ENCODE measurements around the gene DISP3. TPM values are rescaled to one million over a fixed set of nuclear protein-coding genes. Genes with fewer than 3 reads are reported as not detected.

Gene DISP3
- total RNA-seq, 1 experiment from 2014 or later = 2.3 TPM

DNA sequence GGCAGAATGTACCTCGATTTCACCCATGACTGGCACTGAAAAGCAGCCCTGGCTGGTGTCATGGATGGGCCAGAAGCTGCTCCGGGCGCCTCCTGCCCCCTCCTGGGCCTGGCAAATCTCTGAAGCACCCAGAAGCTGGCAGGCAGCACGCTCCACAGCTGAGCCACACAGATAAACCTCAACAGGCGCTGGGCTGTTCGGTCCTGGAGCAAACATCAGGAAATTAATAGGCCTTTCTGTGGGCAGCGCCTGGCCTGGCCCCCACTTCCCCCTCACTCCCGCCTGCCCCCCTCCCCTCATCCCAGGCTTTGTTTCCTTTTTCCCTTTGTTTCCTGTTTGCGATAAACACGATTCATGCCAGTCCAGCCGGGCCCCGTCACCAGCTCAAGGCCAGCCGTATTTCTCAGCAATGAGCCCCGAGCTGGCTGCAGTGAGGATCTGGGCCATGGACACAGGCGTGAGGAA lies 20.1 kb upstream of the DISP3 start:
- CTCF ChIA-PET = no interaction called here
- H3K79me2 ChIP-seq (ENCODE audit: insufficient read depth, low read length) = no peaks in the 10 kb centered on the region
- BruUV-seq (replicated peaks) = no TSS peak
- TF ChIP-seq TCF7L2 (IDR thresholded peaks at IDR 0.05; ENCODE audit: borderline replicate concordance, extremely low read depth, insufficient read depth, insufficient read length) = no peak
- no peak for TF ChIP-seq EZH2phosphoT487 (IDR thresholded peaks at IDR 0.05; ENCODE audit: borderline replicate concordance)
- no peak for TF ChIP-seq CBX3 (IDR thresholded peaks at IDR 0.05; ENCODE audit: low read depth)
- TF ChIP-seq, protein P1, sequence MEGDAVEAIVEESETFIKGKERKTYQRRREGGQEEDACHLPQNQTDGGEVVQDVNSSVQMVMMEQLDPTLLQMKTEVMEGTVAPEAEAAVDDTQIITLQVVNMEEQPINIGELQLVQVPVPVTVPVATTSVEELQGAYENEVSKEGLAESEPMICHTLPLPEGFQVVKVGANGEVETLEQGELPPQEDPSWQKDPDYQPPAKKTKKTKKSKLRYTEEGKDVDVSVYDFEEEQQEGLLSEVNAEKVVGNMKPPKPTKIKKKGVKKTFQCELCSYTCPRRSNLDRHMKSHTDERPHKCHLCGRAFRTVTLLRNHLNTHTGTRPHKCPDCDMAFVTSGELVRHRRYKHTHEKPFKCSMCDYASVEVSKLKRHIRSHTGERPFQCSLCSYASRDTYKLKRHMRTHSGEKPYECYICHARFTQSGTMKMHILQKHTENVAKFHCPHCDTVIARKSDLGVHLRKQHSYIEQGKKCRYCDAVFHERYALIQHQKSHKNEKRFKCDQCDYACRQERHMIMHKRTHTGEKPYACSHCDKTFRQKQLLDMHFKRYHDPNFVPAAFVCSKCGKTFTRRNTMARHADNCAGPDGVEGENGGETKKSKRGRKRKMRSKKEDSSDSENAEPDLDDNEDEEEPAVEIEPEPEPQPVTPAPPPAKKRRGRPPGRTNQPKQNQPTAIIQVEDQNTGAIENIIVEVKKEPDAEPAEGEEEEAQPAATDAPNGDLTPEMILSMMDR (IDR thresholded peaks at IDR 0.05 in 2 of 3, conservative IDR thresholded peaks at IDR 0.05 in 1 of 3; ENCODE audit: borderline replicate concordance in 1 of 3, insufficient read depth in 1 of 3, low read depth in 2 of 3, low read length in 2 of 3) = no peak
- no peak for TF ChIP-seq RAD21 (IDR thresholded peaks at IDR 0.05; ENCODE audit: low read depth)
- no peak for TF ChIP-seq SRF (IDR thresholded peaks at IDR 0.05; ENCODE audit: low read depth)
- TF ChIP-seq ZNF274 (IDR thresholded peaks at IDR 0.05; ENCODE audit: low read depth, low read length) = no peak
- no peak for TF ChIP-seq YY1 (IDR thresholded peaks at IDR 0.05; ENCODE audit: extremely low read depth, insufficient replicate concordance, low read depth, low read length)
- no peak for TF ChIP-seq JUND (IDR thresholded peaks at IDR 0.05)
- no peak for TF ChIP-seq ELF1 (IDR thresholded peaks at IDR 0.05; ENCODE audit: borderline replicate concordance, low read depth)
- no peak for TF ChIP-seq EGR1 (IDR thresholded peaks at IDR 0.05; ENCODE audit: low read depth)
- TF ChIP-seq SP1 (IDR thresholded peaks at IDR 0.05; ENCODE audit: low read depth) = no peak
- TF ChIP-seq ZFX (IDR thresholded peaks at IDR 0.05) = no peak
- H3K9me2 ChIP-seq (ENCODE audit: insufficient read depth) = no peaks in the 10 kb centered on the region
- H3K4me2 ChIP-seq (ENCODE audit: low read length) = no peak overlapping the region
- no peaks in the 10 kb centered on the region for H3K36me3 ChIP-seq (ENCODE audit: control insufficient read depth in 1 of 2, insufficient read depth in 2 of 2, low read length in 2 of 2)
- H3K9me3 ChIP-seq (ENCODE audit: control insufficient read depth in 1 of 2, insufficient read depth in 1 of 2, low read depth in 1 of 2, low read length in 2 of 2) = no peaks in the 10 kb centered on the region
- H3K27me3 ChIP-seq (ENCODE audit: insufficient read depth, low read length) = peaks cover 32% of the 10 kb centered on the region
- no peaks in the 10 kb centered on the region for H3K4me1 ChIP-seq (ENCODE audit: control insufficient read depth in 1 of 2, insufficient read depth in 2 of 2, low read length in 2 of 2)
- no peaks in the 10 kb centered on the region for H4K20me1 ChIP-seq (ENCODE audit: insufficient read depth)
- H2AFZ ChIP-seq (ENCODE audit: low read depth, low read length, poor library complexity, severe bottlenecking) = no peak overlapping the region
- POLR2A ChIA-PET = no interaction called here
- ATAC-seq = no peak
- RAD21 ChIA-PET (ENCODE audit: low non-redundant PET in 1 of 2, low total read pairs in 2 of 2, uncharacterized antibody in 2 of 2, unreplicated experiment in 2 of 2) = no interaction called here
- no peak overlapping the region for H3K27ac ChIP-seq (ENCODE audit: low read depth, low read length)
- no peak for DNase-seq (ENCODE audit: low read depth, low spot score)
- H3K9ac ChIP-seq (ENCODE audit: low read length) = no peak overlapping the region
- no peak overlapping the region for H3K4me3 ChIP-seq (replicated peaks in 1 of 2; ENCODE audit: low read depth in 1 of 2, low read length in 2 of 2)
- intact Hi-C loops (cut with micrococcal nuclease) = no loop called here

All from HCT116 (cell line).